A549 (cell line): ENCODE results near the gene C11orf21. TPM values are rescaled to one million over a fixed set of nuclear protein-coding genes. Genes with fewer than 3 reads are reported as not detected.

Source experiments
- ATAC-seq, 2 experiments: fragments of 200-7000 bp in 1 of 2; fragments of >200 bp in 1 of 2; cut with Nextera tagmentation in 1 of 2; cut with Tn5 transposase in 1 of 2; 3 replicates each; pipeline versions ENCODE4 v1.8.0 to v1.9.1; 2018 to 2020; ENCODE audit warnings: mild to moderate bottlenecking in 1 of 2, moderate library complexity in 1 of 2
- CTCF ChIA-PET: fragments of 300-600 bp; sonication (Branson Sonifier 250); formaldehyde crosslinking; extraction: SDS; loops from one replicate; lab custom pipeline; 2021; ENCODE audit warnings: antibody characterized with exemption, inconsistent platforms; lab: Yijun Ruan, JAX
- POLR2A ChIA-PET: fragments of 350-600 bp; formaldehyde crosslinking; extraction: SDS; loops from one replicate; lab custom pipeline; 2021; ENCODE audit warnings: antibody characterized with exemption, inconsistent platforms; lab: Yijun Ruan, JAX
- DNase-seq, 2 experiments: peaks; one replicate each; pipeline versions ENCODE4 v3.0.0 to v3.0.0-alpha.2; 2011 to 2016; ENCODE audit warnings: low read depth in 1 of 2, low spot score in 1 of 2
- FAIRE-seq: peaks from 2 replicates; lab custom pipeline; 2011; peaks lifted over from hg19 to GRCh38; lab: Jason Lieb, UNC
- H3K27ac ChIP-seq, 2 experiments: fragments of >200 bp; sonication (Bioruptor Twin); formaldehyde crosslinking; 3 replicates each; pipeline ENCODE4 v1.5.1; 2016 to 2017
- H3K4me1 ChIP-seq: fragments of >200 bp; sonication (Bioruptor Twin); formaldehyde crosslinking; 3 replicates; pipeline ENCODE4 v1.6.1; 2016
- H3K4me2 ChIP-seq: fragments of >200 bp; sonication (Bioruptor Twin); formaldehyde crosslinking; 3 replicates; pipeline ENCODE4 v1.6.1; 2016
- H3K4me3 ChIP-seq: fragments of >200 bp; sonication (Bioruptor Twin); formaldehyde crosslinking; 3 replicates; pipeline ENCODE4 v1.5.1; 2016
- H3K9me3 ChIP-seq: fragments of >200 bp; sonication (Bioruptor Twin); formaldehyde crosslinking; 3 replicates; pipeline ENCODE4 v1.6.1; 2016
- CBX2 ChIP-seq: fragments of 200-600 bp; sonication (generic); IDR thresholded peaks from 2 replicates; pipeline ENCODE4 v1.6.1; 2016; ENCODE audit warnings: low read depth, mild to moderate bottlenecking, borderline replicate concordance
- CHD4 ChIP-seq: fragments of 200-600 bp; sonication (generic); IDR thresholded peaks from 2 replicates; pipeline ENCODE4 v1.6.1; 2016; ENCODE audit warnings: antibody characterized with exemption, mild to moderate bottlenecking, borderline replicate concordance
- ESRRA ChIP-seq: fragments of 150-350 bp; IDR thresholded peaks from 2 replicates; pipeline ENCODE4 v1.6.1; 2014; ENCODE audit warnings: mild to moderate bottlenecking, low read length, borderline replicate concordance
- HDAC2 ChIP-seq: fragments of 200-600 bp; sonication (generic); IDR thresholded peaks from 2 replicates; pipeline ENCODE4 v1.6.1; 2016
- HEYL ChIP-seq: fragments of 250-450 bp; sonication (Bioruptor Pico); IDR thresholded peaks from 2 replicates; pipeline ENCODE4 v1.8.0; 2021; ENCODE audit warnings: mild to moderate bottlenecking, moderate library complexity
- HOXA7 ChIP-seq: fragments of 250-450 bp; sonication (Bioruptor Pico); IDR thresholded peaks from 2 replicates; pipeline ENCODE4 v1.5.0; 2020; ENCODE audit warnings: mild to moderate bottlenecking, moderate library complexity
- HOXB5 ChIP-seq: fragments of 250-450 bp; sonication (Bioruptor Pico); IDR thresholded peaks from 2 replicates; pipeline ENCODE4 v1.5.0; 2020; ENCODE audit warnings: mild to moderate bottlenecking, moderate library complexity
- KDM5A ChIP-seq: fragments of 200-600 bp; sonication (generic); IDR thresholded peaks from 2 replicates; pipeline ENCODE4 v1.6.1; 2016; ENCODE audit warnings: antibody characterized with exemption, mild to moderate bottlenecking
- MYC ChIP-seq: IDR thresholded peaks from 2 replicates; pipeline ENCODE4 v1.6.1; 2012; ENCODE audit warnings: mild to moderate bottlenecking, inconsistent platforms, low read length, improper control_type of control experiment, borderline replicate concordance
- NPAS2 ChIP-seq: fragments of 250-450 bp; sonication (Bioruptor Pico); IDR thresholded peaks from 2 replicates; pipeline ENCODE4 v1.8.0; 2022; ENCODE audit warnings: mild to moderate bottlenecking, moderate library complexity, borderline replicate concordance
- NR3C1 ChIP-seq: fragments of >200 bp; sonication (Bioruptor Twin); formaldehyde crosslinking; IDR thresholded peaks from 3 replicates; pipeline ENCODE4 v1.6.1; 2017
- RFX5 ChIP-seq: fragments of 450-650 bp; IDR thresholded peaks from 2 replicates; pipeline ENCODE4 v1.7.1; 2014; ENCODE audit warnings: antibody characterized with exemption, mild to moderate bottlenecking, moderate library complexity
- ZC3H11A ChIP-seq: fragments of 450-650 bp; IDR thresholded peaks from 2 replicates; pipeline ENCODE4 v1.6.1; 2014; ENCODE audit warnings: antibody characterized with exemption, mild to moderate bottlenecking
- ZFP36 ChIP-seq: fragments of 450-650 bp; IDR thresholded peaks from 2 replicates; pipeline ENCODE4 v1.6.1; 2014; ENCODE audit warnings: borderline replicate concordance; ENCODE audit not compliant: partially characterized antibody
- ZNF302 ChIP-seq: fragments of 250-450 bp; sonication (Bioruptor Pico); IDR thresholded peaks from 2 replicates; pipeline ENCODE4 v1.9.0; 2021; ENCODE audit warnings: inconsistent platforms, mild to moderate bottlenecking, moderate library complexity
- WGBS: methylation state at CpG from one replicate; pipeline ENCODE4 v1.1.6; 2017; ENCODE audit errors: missing lambda C conversion rate; 5-methylcytosine and 5-hydroxymethylcytosine counted together
- polyA plus RNA-seq, 4 experiments: library from polyadenylated mRNA; depleted of rRNA in 3 of 4; stranded (reverse); fragments of >200 nt; fragmentation: RNase III in 1 of 4; extraction: RNeasy Plus Mini Kit Qiagen cat#74134 plus additional on column Dnase treatment in 1 of 4; gene quantifications; 2 replicates in 3 of 4; 3 replicates in 1 of 4; pipeline ENCODE4 v1.2.3, GENCODE V29; 2011 to 2017
- TF ChIP-seq, protein P1 (sequence below): IDR thresholded peaks from 2 replicates; pipeline ENCODE4 v1.6.1; 2012
- TF ChIP-seq, protein P2 (sequence below): fragments of >200 bp; sonication (Bioruptor Twin); formaldehyde crosslinking; IDR thresholded peaks from 3 replicates; pipeline ENCODE4 v1.6.1; 2016
- TF ChIP-seq, protein P3 (sequence below): IDR thresholded peaks from 2 replicates; pipeline ENCODE4 v1.6.1; 2012; ENCODE audit warnings: low read depth, borderline replicate concordance

The C11orf21 gene
- polyA plus RNA-seq, 2 of the 4 experiments (the other 2 are of a cell fraction) = not detected

DNA sequence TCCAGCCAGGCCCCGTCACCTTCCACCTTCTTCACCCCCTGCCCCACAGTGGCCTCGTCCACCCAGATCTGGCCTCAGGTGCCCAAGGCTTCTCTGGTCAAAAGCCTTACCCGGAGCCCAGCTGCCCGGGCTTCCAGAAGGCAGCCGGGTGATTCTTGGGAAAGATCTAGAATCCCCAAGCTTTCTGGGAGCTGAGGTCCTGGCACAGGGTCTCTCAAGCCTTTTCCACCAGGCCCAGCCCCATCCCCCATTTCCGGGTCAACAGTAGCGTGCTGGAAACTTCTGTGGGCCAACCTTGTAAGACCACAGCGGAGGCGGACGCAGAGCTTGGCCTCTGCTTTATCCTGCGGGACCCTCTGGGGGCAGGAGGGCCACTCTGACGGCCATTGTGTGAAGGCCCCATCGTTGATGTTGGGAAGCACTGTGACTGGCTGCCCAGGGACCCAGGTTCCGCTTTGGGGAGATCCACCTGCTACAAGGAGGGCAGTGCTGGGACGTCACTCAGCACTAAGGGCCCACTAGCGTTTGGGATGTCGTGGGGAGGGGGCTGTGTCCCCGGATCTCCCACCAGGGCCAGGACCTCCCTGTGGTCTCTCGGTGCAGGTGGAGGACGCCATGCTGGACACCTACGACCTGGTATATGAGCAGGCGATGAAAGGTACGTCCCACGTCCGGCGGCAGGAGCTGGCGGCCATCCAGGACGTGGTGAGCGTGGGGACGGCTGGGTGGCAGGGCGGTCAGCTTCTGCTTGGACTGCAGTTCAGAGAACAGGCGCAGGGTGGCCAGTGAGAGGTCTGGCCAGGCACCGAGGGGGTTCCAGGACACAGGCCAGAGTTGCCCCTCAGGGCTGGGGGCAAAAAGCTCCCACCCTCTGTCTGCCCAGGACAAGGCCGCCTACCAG lies 11.6 kb upstream of the C11orf21 start:
- Histone ChIP-seq H3K4me3 (no peak overlapping the region), H3K4me1 (peaks cover 4% of the 10 kb centered on the region; the same call in 1 of the 3 replicates), H3K4me2 (no peak overlapping the region), H3K9me3 (peaks cover 8% of the 10 kb centered on the region; the same call in 2 of the 3 replicates), H3K27ac (no peak overlapping the region)
- DNase-seq = no peak
- WGBS = 91% methylated on average over 27 of the region's 34 CpGs
- FAIRE-seq = no peak
- ChIA-PET POLR2A (interaction anchor here (1.2 kb wide), 1 partner anchor 65 kb away, joined by 4 read pairs; no protein-coding TSS in a partner anchor), CTCF (interaction anchor here (1.0 to 30.6 kb wide), 4 partner anchors 9 to 100 kb away, joined by 3 to 903 read pairs (median 16); partner anchors contain the start of gene TSSC4)
- TF ChIP-seq HEYL (CRISPR knock-in tag) (no peak), MYC (no peak), HOXA7 (CRISPR knock-in tag) (no peak), NR3C1 (no peak), NPAS2 (CRISPR knock-in tag) (no peak), HOXB5 (CRISPR knock-in tag) (no peak), ESRRA (no peak), ZC3H11A (no peak), HDAC2 (no peak), RFX5 (no peak), KDM5A (no peak), ZNF302 (CRISPR knock-in tag) (no peak), CBX2 (no peak)
- TF ChIP-seq, protein P1, sequence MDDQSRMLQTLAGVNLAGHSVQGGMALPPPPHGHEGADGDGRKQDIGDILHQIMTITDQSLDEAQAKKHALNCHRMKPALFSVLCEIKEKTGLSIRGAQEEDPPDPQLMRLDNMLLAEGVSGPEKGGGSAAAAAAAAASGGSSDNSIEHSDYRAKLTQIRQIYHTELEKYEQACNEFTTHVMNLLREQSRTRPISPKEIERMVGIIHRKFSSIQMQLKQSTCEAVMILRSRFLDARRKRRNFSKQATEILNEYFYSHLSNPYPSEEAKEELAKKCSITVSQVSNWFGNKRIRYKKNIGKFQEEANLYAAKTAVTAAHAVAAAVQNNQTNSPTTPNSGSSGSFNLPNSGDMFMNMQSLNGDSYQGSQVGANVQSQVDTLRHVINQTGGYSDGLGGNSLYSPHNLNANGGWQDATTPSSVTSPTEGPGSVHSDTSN = no peak
- TF ChIP-seq, protein P2, sequence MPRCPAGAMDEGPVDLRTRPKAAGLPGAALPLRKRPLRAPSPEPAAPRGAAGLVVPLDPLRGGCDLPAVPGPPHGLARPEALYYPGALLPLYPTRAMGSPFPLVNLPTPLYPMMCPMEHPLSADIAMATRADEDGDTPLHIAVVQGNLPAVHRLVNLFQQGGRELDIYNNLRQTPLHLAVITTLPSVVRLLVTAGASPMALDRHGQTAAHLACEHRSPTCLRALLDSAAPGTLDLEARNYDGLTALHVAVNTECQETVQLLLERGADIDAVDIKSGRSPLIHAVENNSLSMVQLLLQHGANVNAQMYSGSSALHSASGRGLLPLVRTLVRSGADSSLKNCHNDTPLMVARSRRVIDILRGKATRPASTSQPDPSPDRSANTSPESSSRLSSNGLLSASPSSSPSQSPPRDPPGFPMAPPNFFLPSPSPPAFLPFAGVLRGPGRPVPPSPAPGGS = no peak
- ATAC-seq = no peak

DNA sequence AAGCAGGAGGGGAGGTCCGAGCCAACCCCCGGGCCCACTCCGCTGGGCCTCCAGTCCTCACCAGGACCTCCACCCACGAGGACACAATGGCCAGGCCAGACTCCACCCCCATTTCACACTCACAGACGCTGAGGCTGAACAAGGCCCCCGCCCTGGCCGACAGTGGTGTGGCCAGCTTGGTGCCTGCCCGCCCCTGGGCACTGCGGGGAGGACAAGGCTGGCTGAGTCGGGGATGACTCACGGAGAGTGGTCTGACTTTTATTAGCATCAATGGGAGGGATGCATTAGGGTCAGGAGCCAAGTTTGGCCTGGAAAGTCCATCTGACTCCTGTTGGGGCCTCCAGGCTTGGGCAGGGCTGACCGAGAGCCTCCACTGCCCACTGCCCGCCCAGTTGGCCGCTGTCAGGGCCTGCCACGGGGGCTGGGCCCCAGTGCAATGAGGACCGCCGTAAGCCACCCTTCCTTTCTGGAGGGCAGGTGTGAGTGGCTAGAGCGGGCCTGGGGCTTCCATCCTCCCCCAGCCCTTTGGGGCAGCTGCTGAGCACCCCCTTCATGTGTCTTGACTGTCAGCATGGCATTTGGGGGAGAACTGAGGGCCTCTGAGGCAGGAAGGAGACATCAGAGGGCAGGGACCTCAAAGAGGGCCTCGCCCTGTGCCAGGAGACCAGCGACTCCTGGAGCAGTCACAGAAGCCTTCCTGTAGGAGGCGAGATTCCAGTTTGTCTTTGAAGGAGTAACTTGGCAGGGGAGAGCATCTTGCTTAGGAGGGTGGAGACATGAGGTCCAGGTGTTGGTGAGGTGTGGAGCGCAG lies 10.7 kb upstream of the C11orf21 start:
- ATAC-seq (peak in 1 of 2 experiments; percentile 9; a peak in 1 of 6 replicates), DNase-seq (no peak), FAIRE-seq (no peak)
- peaks cover 4% of the 10 kb centered on the region; the same call in 2 of the 3 replicates for H3K9me3 ChIP-seq
- ChIA-PET POLR2A (interaction anchor here (1.3 kb wide), 1 partner anchor 64 kb away, joined by 4 read pairs; the partner anchor contains the start of gene CD81), CTCF (interaction anchor here (1.0 to 30.6 kb wide), 8 partner anchors 8 to 220 kb away, joined by 3 to 903 read pairs (median 6); partner anchors contain the start of gene TSSC4)
- TF ChIP-seq CHD4 = no peak
- TF ChIP-seq, protein P3, sequence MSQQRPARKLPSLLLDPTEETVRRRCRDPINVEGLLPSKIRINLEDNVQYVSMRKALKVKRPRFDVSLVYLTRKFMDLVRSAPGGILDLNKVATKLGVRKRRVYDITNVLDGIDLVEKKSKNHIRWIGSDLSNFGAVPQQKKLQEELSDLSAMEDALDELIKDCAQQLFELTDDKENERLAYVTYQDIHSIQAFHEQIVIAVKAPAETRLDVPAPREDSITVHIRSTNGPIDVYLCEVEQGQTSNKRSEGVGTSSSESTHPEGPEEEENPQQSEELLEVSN = no peak
- no peak for TF ChIP-seq ZC3H11A
- no peak for TF ChIP-seq HEYL (CRISPR knock-in tag)
- TF ChIP-seq ZFP36 = peak; percentile 68
- no peak overlapping the region for H3K4me3 ChIP-seq
- 79% methylated on average over 12 of the region's 22 CpGs for WGBS
- peaks cover 4% of the 10 kb centered on the region; the same call in 1 of the 3 replicates for H3K4me1 ChIP-seq
- no peak overlapping the region for H3K4me2 ChIP-seq
- H3K27ac ChIP-seq = peak overlapping the region in 1 of 2 experiments; percentile 13; a peak in 1 of 6 replicates
